Transverse colon (tissue), 4 donors: ENCODE results near the gene TBC1D9. TPM values are rescaled to one million over a fixed set of nuclear protein-coding genes. Genes with fewer than 3 reads are reported as not detected.

ENCODE experiments used
- DNase-seq: peaks from one replicate; pipeline ENCODE4 v3.0.0-alpha.2; 2019
- H3K27ac ChIP-seq, 4 donors: fragments of 200-600 bp; sonication (generic); 2 replicates each; pipeline ENCODE4 v1.5.1; 2016 to 2018; ENCODE audit warnings: inconsistent platforms in 4 of 4
- H3K27me3 ChIP-seq: fragments of 200-600 bp; sonication (generic); 2 replicates; pipeline ENCODE4 v1.5.1; 2017; ENCODE audit warnings: inconsistent platforms
- H3K36me3 ChIP-seq, 4 donors: fragments of 200-600 bp; sonication (generic); 2 replicates each; pipeline ENCODE4 v1.5.1; 2017 to 2019; ENCODE audit warnings: inconsistent platforms in 4 of 4
- H3K4me1 ChIP-seq, 4 donors: fragments of 200-600 bp; sonication (generic); 2 replicates each; pipeline ENCODE4 v1.5.1; 2017 to 2020; ENCODE audit warnings: inconsistent platforms in 4 of 4
- H3K4me3 ChIP-seq, 4 donors: fragments of 200-600 bp; sonication (generic); 1 replicate in 1 of 4; 2 replicates in 3 of 4; pipeline versions ENCODE4 v1.5.1 to v1.6.1; 2017 to 2019; ENCODE audit warnings: inconsistent platforms in 4 of 4
- H3K9me3 ChIP-seq, 2 donors: fragments of 200-600 bp; sonication (generic); 2 replicates each; pipeline ENCODE4 v1.5.1; 2017 to 2019; ENCODE audit warnings: inconsistent platforms in 2 of 2
- CTCF ChIP-seq, 5 experiments: fragments of 200-600 bp in 3 of 5; fragments of 450-650 bp in 2 of 5; sonication (generic) in 3 of 5; IDR thresholded peaks; 1 replicate in 2 of 5; 2 replicates in 3 of 5; pipeline ENCODE4 v1.5.1; 2016 to 2017; ENCODE audit warnings: antibody characterized with exemption in 5 of 5, inconsistent platforms in 3 of 5, mild to moderate bottlenecking in 2 of 5, moderate library complexity in 1 of 5
- EP300 ChIP-seq: sonication (generic); formaldehyde crosslinking; IDR thresholded peaks from one replicate; pipeline ENCODE4 v1.6.1; 2017; ENCODE audit warnings: antibody characterized with exemption, low read depth
- POLR2A ChIP-seq: fragments of 450-650 bp; IDR thresholded peaks from one replicate; pipeline ENCODE4 v1.6.1; 2016; ENCODE audit warnings: antibody characterized with exemption, mild to moderate bottlenecking, moderate library complexity
- POLR2AphosphoS5 ChIP-seq, 3 donors: sonication (generic); formaldehyde crosslinking; IDR thresholded peaks; one replicate each; pipeline ENCODE4 v1.6.1; 2016; ENCODE audit warnings: antibody characterized with exemption in 3 of 3
- WGBS, 2 donors: methylation state at CpG; one replicate each; pipeline ENCODE4 v1.1.5; 2018; ENCODE audit warnings: low coverage in 1 of 2; 5-methylcytosine and 5-hydroxymethylcytosine counted together
- in situ Hi-C, 4 donors: fragments of 200-750 bp; cut with MboI; loops; one replicate each; pipeline versions ENCODE4 v1.15.0 to v1.15.1; 2017; ENCODE audit warnings: low sequenced_read_pairs in 3 of 4, low pct_ligation_motif_present in 1 of 4, low pct_unique_long_range_greater_than_20kb in 1 of 4
- intact Hi-C: fragments of 100-400 bp; cut with DNase I; formaldehyde crosslinking; loops from one replicate; pipeline ENCODE4 v1.15.1; 2023; ENCODE audit warnings: low total_unique reads
- total RNA-seq, 4 donors: library from RNA; depleted of rRNA; stranded (reverse); fragments of >200 nt; gene quantifications; one replicate each; pipeline ENCODE4 v1.1.0, GENCODE V29; 2016

The TBC1D9 gene
- total RNA-seq, 4 donors from 2014 or later = 8.2 to 21.4 (median 16.3) TPM

- Histone ChIP-seq H3K27me3 (no peaks in the 10 kb centered on the region), H3K9me3 (no peaks in the 10 kb centered on the region), H3K36me3 (no peaks in the 10 kb centered on the region), H3K27ac (no peak overlapping the region), H3K4me1 (no peaks in the 10 kb centered on the region), H3K4me3 (no peak overlapping the region)
- no peak for DNase-seq
- TF ChIP-seq POLR2A (no peak), CTCF (IDR thresholded peaks at IDR 0.05) (no peak), EP300 (no peak), POLR2AphosphoS5 (IDR thresholded peaks at IDR 0.05) (no peak)
- in situ Hi-C loops (no loop called here), intact Hi-C loops (no loop called here)
- 92 to 100% methylated on average over 2 of the region's 2 CpGs for WGBS, 2 donors
Measured at GRCh38 chr4:140735317-140735716, 20.9 kb downstream of the TBC1D9 start.

- no peaks in the 10 kb centered on the region for H3K27me3 ChIP-seq
- intact Hi-C loops = no loop called here
- H3K4me1 ChIP-seq = peaks cover 0 to 10% (median 8%) of the 10 kb centered on the region in 4 donors
- H3K27ac ChIP-seq = no peak overlapping the region
- in situ Hi-C loops = no loop called here
- WGBS, 2 donors = 71 to 78% methylated on average over 2 of the region's 2 CpGs
- no peaks in the 10 kb centered on the region for H3K9me3 ChIP-seq
- TF ChIP-seq POLR2A (no peak), CTCF (IDR thresholded peaks at IDR 0.05) (no peak), POLR2AphosphoS5 (IDR thresholded peaks at IDR 0.05) (no peak), EP300 (no peak)
- H3K4me3 ChIP-seq = no peak overlapping the region
- H3K36me3 ChIP-seq = no peaks in the 10 kb centered on the region
- no peak for DNase-seq
Measured at GRCh38 chr4:140732780-140733179, 23.4 kb downstream of the TBC1D9 start.

- Histone ChIP-seq H3K36me3 (no peaks in the 10 kb centered on the region), H3K27ac (no peak overlapping the region), H3K9me3 (no peaks in the 10 kb centered on the region), H3K27me3 (no peaks in the 10 kb centered on the region), H3K4me3 (no peak overlapping the region), H3K4me1 (peaks cover 0 to 31% (median 19%) of the 10 kb centered on the region in 4 donors)
- 89 to 92% methylated on average over 5 to 6 of the region's 6 CpGs for WGBS, 2 donors
- DNase-seq = no peak
- intact Hi-C loops (no loop called here), in situ Hi-C loops (no loop called here)
- TF ChIP-seq EP300 (no peak), CTCF (IDR thresholded peaks at IDR 0.05) (no peak), POLR2AphosphoS5 (IDR thresholded peaks at IDR 0.05) (no peak), POLR2A (no peak)
Measured at GRCh38 chr4:140729344-140730049, 26.7 kb downstream of the TBC1D9 start.

- no peaks in the 10 kb centered on the region for H3K27me3 ChIP-seq
- WGBS, 2 donors = 69 to 100% methylated on average over 1 to 3 of the region's 3 CpGs
- H3K4me3 ChIP-seq = no peak overlapping the region
- H3K4me1 ChIP-seq = peaks cover 0 to 31% (median 21%) of the 10 kb centered on the region in 4 donors
- DNase-seq = no peak
- peak overlapping the region in 1 of 4 donors; percentile 2 for H3K27ac ChIP-seq
- intact Hi-C loops (no loop called here), in situ Hi-C loops (no loop called here)
- no peaks in the 10 kb centered on the region for H3K36me3 ChIP-seq
- H3K9me3 ChIP-seq = no peaks in the 10 kb centered on the region
- TF ChIP-seq CTCF (IDR thresholded peaks at IDR 0.05) (no peak), POLR2A (no peak), EP300 (no peak), POLR2AphosphoS5 (IDR thresholded peaks at IDR 0.05) (no peak)
Measured at GRCh38 chr4:140726776-140727500, 29.2 kb downstream of the TBC1D9 start.
